ENCODE measurements around the gene TXNDC15. TPM values are rescaled to one million over a fixed set of nuclear protein-coding genes. Genes with fewer than 3 reads are reported as not detected.
A peak's percentile ranks its signal among the peaks of the same experiment; 100 is the strongest.

TXNDC15 gene
- total and polyA plus RNA-seq, 2 of the 13 experiments (the other 11 are each of a cell fraction or from before 2014, with no cell fraction given), result 22.2 to 49.9 TPM

- TF ChIP-seq TIGD3 (CRISPR knock-in tag; IDR thresholded peaks at IDR 0.05; ENCODE audit: borderline replicate concordance) (no peak), MIER3 (CRISPR knock-in tag; IDR thresholded peaks at IDR 0.05; ENCODE audit: borderline replicate concordance) (no peak; the same call in 1 of the 2 replicates), SETDB1 (CRISPR knock-in tag; IDR thresholded peaks at IDR 0.05; ENCODE audit: borderline replicate concordance) (no peak), SRF (IDR thresholded peaks at IDR 0.05; ENCODE audit: low read depth, low read length) (no peak), EHMT2 (IDR thresholded peaks at IDR 0.05; ENCODE audit: borderline replicate concordance, low read depth, low read length) (no peak), MED13 (CRISPR knock-in tag; IDR thresholded peaks at IDR 0.05) (no peak; the same call in 1 of the 2 replicates), BCLAF1 (IDR thresholded peaks at IDR 0.05) (no peak), TRAFD1 (CRISPR knock-in tag; IDR thresholded peaks at IDR 0.05; ENCODE audit: borderline replicate concordance) (no peak), MTA3 (CRISPR knock-in tag; IDR thresholded peaks at IDR 0.05) (no peak), ZSCAN30 (CRISPR knock-in tag; IDR thresholded peaks at IDR 0.05) (no peak), SRY (CRISPR knock-in tag; IDR thresholded peaks at IDR 0.05) (no peak), TFDP2 (CRISPR knock-in tag; IDR thresholded peaks at IDR 0.05) (peak; percentile 97), ZBTB46 (CRISPR knock-in tag; IDR thresholded peaks at IDR 0.05; ENCODE audit: borderline replicate concordance) (no peak), PHF20 (CRISPR knock-in tag; IDR thresholded peaks at IDR 0.05) (peak; percentile 87), HNF4A (CRISPR knock-in tag; IDR thresholded peaks at IDR 0.05) (no peak), ZNF326 (CRISPR knock-in tag; IDR thresholded peaks at IDR 0.05; ENCODE audit: borderline replicate concordance) (no peak), TCF7L2 (IDR thresholded peaks at IDR 0.05; ENCODE audit: low read depth, low read length) (no peak), NCOA5 (CRISPR knock-in tag; IDR thresholded peaks at IDR 0.05) (no peak), ZNF513 (CRISPR knock-in tag; conservative IDR thresholded peaks at IDR 0.05) (peak; percentile 79; the same call in 1 of the 2 replicates)
These were observed 28.1 kb upstream of the TXNDC15 start, which contains the start of gene C5orf24 (continued) for GRCh38 chr5:134845852-134846640.

Data from HepG2 (cell line).